ENCODE results near the gene MTARC2. TPM values are rescaled to one million over a fixed set of nuclear protein-coding genes. Genes with fewer than 3 reads are reported as not detected.

The MTARC2 gene
- total RNA-seq, 1 experiment from 2014 or later, result 16.5 TPM

DNA sequence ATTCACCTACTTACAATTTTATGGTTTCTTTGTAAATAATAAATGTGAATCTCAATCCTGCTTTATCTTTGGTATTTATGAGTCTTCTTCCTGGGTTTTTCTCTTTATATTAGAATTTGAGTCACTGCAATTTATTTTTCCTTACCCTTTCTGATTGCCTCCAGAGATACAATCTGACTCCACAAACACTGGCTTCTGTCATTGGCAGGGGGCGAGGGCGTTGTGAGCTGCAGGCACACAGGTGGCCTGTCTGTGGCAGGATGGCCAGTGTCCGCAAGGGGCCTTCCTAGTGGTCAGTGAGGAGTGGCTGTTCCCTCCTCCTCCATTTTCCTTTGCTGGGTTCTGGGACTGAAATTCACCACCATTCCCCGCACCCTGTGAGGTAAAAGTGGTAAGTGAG, 36.6 kb downstream of the MTARC2 start:
- ChIA-PET CTCF (no interaction called here), POLR2A (no interaction called here)
- Mint-ChIP-seq H3K27ac (ENCODE audit: unreplicated experiment) (peak overlapping the region; percentile 48), H3K9me3 (ENCODE audit: unreplicated experiment) (no peaks in the 10 kb centered on the region), H3K4me3 (ENCODE audit: unreplicated experiment) (peak overlapping the region; percentile 40), H3K36me3 (ENCODE audit: insufficient read depth, unreplicated experiment) (peaks cover 41% of the 10 kb centered on the region), H3K27me3 (ENCODE audit: insufficient read depth, unreplicated experiment) (no peaks in the 10 kb centered on the region), H3K4me1 (ENCODE audit: low read depth, unreplicated experiment) (peaks cover 25% of the 10 kb centered on the region)
- DNase-seq, result no peak
- no peak overlapping the region for H3K4me3 ChIP-seq (ENCODE audit: low read depth, low read length)
- peaks cover 33% of the 10 kb centered on the region for H3K4me1 ChIP-seq
- TF ChIP-seq, protein P1, sequence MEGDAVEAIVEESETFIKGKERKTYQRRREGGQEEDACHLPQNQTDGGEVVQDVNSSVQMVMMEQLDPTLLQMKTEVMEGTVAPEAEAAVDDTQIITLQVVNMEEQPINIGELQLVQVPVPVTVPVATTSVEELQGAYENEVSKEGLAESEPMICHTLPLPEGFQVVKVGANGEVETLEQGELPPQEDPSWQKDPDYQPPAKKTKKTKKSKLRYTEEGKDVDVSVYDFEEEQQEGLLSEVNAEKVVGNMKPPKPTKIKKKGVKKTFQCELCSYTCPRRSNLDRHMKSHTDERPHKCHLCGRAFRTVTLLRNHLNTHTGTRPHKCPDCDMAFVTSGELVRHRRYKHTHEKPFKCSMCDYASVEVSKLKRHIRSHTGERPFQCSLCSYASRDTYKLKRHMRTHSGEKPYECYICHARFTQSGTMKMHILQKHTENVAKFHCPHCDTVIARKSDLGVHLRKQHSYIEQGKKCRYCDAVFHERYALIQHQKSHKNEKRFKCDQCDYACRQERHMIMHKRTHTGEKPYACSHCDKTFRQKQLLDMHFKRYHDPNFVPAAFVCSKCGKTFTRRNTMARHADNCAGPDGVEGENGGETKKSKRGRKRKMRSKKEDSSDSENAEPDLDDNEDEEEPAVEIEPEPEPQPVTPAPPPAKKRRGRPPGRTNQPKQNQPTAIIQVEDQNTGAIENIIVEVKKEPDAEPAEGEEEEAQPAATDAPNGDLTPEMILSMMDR (IDR thresholded peaks at IDR 0.05; ENCODE audit: insufficient read depth in 1 of 2, low read depth in 1 of 2, low read length in 1 of 2, severe bottlenecking in 1 of 2, unreplicated experiment in 1 of 2), result no peak
- BruUV-seq (replicated peaks), result no TSS peak
- no peaks in the 10 kb centered on the region for H3K9me3 ChIP-seq
- no peaks in the 10 kb centered on the region; the same call in none of the 2 replicates for H3K36me3 ChIP-seq (ENCODE audit: control insufficient read depth, insufficient read depth, low read length)
- intact Hi-C loops (cut with micrococcal nuclease; ENCODE audit: unreplicated experiment), result no loop called here
- H3K27me3 ChIP-seq (replicated peaks; ENCODE audit: control insufficient read depth, insufficient read depth, low read length), result no peaks in the 10 kb centered on the region

DNA sequence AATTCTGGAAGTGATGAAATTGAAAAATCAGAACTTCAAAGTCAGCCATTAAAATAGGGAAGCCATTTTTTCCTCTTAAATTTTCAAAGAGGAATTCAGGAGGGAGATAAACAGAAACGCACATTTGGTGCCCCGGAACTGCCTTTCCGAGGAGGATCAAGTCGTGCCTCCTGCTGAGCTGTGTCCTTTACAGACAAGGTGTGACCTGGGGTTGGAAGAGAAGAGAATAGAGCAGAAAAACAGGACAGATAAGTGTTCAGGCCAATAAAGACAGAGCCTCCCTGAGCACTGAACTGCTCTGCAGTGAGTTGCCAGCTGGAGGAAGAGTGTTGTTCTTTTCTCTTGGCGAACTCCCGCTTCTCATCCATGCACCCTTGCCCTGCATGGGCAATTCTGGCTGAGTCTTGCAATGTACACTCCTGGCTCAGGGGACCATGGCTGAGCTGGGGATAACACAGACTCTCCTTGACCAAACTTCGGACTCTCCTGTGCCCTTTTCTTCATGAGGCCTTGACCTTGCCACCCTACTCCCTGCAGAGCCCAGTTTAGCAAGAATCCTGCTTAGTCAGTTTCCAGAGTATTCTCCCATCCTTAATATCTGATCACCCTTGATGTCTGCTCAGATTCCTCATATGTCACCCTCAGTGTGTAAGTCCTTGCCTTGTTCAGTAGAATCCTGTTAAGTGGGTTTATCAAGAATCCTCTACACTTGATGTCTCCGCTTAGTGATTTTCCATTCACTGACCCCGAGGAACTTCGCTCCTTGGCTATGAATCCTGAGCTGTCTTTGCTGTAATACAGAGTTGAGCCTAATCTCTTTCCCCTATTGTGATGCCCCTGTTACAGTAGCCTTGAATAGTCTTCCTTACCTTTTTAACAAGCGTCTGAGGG, 37.3 kb downstream of the MTARC2 start:
- peaks cover 47% of the 10 kb centered on the region for H3K36me3 Mint-ChIP-seq (ENCODE audit: insufficient read depth, unreplicated experiment)
- no peaks in the 10 kb centered on the region for H3K9me3 ChIP-seq
- no peaks in the 10 kb centered on the region; the same call in none of the 2 replicates for H3K36me3 ChIP-seq (ENCODE audit: control insufficient read depth, insufficient read depth, low read length)
- CTCF ChIA-PET, result interaction anchor here (1.3 kb wide), 1 partner anchor 9 kb away, joined by 10 read pairs; no protein-coding TSS in a partner anchor
- H3K4me1 ChIP-seq, result peaks cover 33% of the 10 kb centered on the region
- TF ChIP-seq, protein P1 (IDR thresholded peaks at IDR 0.05; ENCODE audit: insufficient read depth in 1 of 2, low read depth in 1 of 2, low read length in 1 of 2, severe bottlenecking in 1 of 2, unreplicated experiment in 1 of 2), result no peak
- no peak for DNase-seq
- BruUV-seq (replicated peaks), result no TSS peak
- no peaks in the 10 kb centered on the region for H3K27me3 ChIP-seq (replicated peaks; ENCODE audit: control insufficient read depth, insufficient read depth, low read length)
- peaks cover 28% of the 10 kb centered on the region for H3K4me1 Mint-ChIP-seq (ENCODE audit: low read depth, unreplicated experiment)
- POLR2A ChIA-PET, result interaction anchor here (0.5 kb wide), 1 partner anchor 1139 kb away, joined by 3 read pairs; no protein-coding TSS in a partner anchor
- intact Hi-C loops (cut with micrococcal nuclease; ENCODE audit: unreplicated experiment), result loop anchor here (2.0 kb wide), 1 partner anchor 401 kb away; no protein-coding TSS in a partner anchor
- peak overlapping the region; percentile 85 for H3K4me3 Mint-ChIP-seq (ENCODE audit: unreplicated experiment)
- no peaks in the 10 kb centered on the region for H3K9me3 Mint-ChIP-seq (ENCODE audit: unreplicated experiment)
- H3K4me3 ChIP-seq (ENCODE audit: low read depth, low read length), result no peak overlapping the region
- H3K27me3 Mint-ChIP-seq (ENCODE audit: insufficient read depth, unreplicated experiment), result no peaks in the 10 kb centered on the region
- H3K27ac Mint-ChIP-seq (ENCODE audit: unreplicated experiment), result peak overlapping the region; percentile 48

DNA sequence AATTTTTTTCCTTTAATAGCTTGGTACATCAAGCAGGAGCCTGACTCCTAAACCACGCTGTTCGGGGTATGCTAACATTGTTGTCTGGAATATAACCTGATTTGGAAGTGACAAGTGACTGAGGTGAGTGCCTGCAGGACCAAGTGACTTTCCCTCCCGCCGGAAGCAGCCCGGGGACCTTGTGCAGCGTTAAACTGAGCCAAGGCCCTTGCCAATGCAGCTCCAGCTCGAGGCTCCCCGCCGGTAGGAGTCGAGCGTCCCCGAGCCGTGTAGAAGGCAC, 37.9 kb downstream of the MTARC2 start:
- H3K27ac Mint-ChIP-seq (ENCODE audit: unreplicated experiment), result no peak overlapping the region
- H3K4me1 Mint-ChIP-seq (ENCODE audit: low read depth, unreplicated experiment), result peaks cover 28% of the 10 kb centered on the region
- DNase-seq, result no peak
- intact Hi-C loops (cut with micrococcal nuclease; ENCODE audit: unreplicated experiment), result loop anchor here (2.0 kb wide), 1 partner anchor 401 kb away; no protein-coding TSS in a partner anchor
- POLR2A ChIA-PET, result interaction anchor here (0.5 to 0.6 kb wide), 2 partner anchors 11 to 1138 kb away, joined by 3 to 8 read pairs; no protein-coding TSS in a partner anchor
- H3K9me3 Mint-ChIP-seq (ENCODE audit: unreplicated experiment), result no peaks in the 10 kb centered on the region
- CTCF ChIA-PET, result interaction anchor here (1.3 to 1.7 kb wide), 2 partner anchors 9 to 53 kb away, joined by 10 to 16 read pairs; no protein-coding TSS in a partner anchor
- TF ChIP-seq, protein P1 (IDR thresholded peaks at IDR 0.05; ENCODE audit: insufficient read depth in 1 of 2, low read depth in 1 of 2, low read length in 1 of 2, severe bottlenecking in 1 of 2, unreplicated experiment in 1 of 2), result no peak
- H3K36me3 Mint-ChIP-seq (ENCODE audit: insufficient read depth, unreplicated experiment), result peaks cover 53% of the 10 kb centered on the region
- H3K4me3 ChIP-seq (ENCODE audit: low read depth, low read length), result peak overlapping the region; percentile 55
- H3K4me3 Mint-ChIP-seq (ENCODE audit: unreplicated experiment), result peak overlapping the region; percentile 85
- no TSS peak for BruUV-seq (replicated peaks)
- H3K27me3 ChIP-seq (replicated peaks; ENCODE audit: control insufficient read depth, insufficient read depth, low read length), result no peaks in the 10 kb centered on the region
- H3K27me3 Mint-ChIP-seq (ENCODE audit: insufficient read depth, unreplicated experiment), result no peaks in the 10 kb centered on the region
- no peaks in the 10 kb centered on the region for H3K9me3 ChIP-seq
- no peaks in the 10 kb centered on the region; the same call in none of the 2 replicates for H3K36me3 ChIP-seq (ENCODE audit: control insufficient read depth, insufficient read depth, low read length)
- H3K4me1 ChIP-seq, result peaks cover 33% of the 10 kb centered on the region

Measured in Caco-2 (cell line).